Keratinocyte (primary cell): ENCODE measurements around the gene OR5AR1. TPM values are rescaled to one million over a fixed set of nuclear protein-coding genes. Genes with fewer than 3 reads are reported as not detected.

ENCODE experiments used
- DNase-seq: peaks from one replicate; pipeline ENCODE4 v3.0.0-alpha.2; 2011; ENCODE audit warnings: low read depth, missing footprints, low spot score
- FAIRE-seq: peaks from 2 replicates; lab custom pipeline; 2011; peaks lifted over from hg19 to GRCh38; lab: Jason Lieb, UNC
- H2AFZ ChIP-seq: 2 replicates; pipeline ENCODE4 v1.6.0; 2012; ENCODE audit warnings: low read length, control low read depth, inconsistent platforms; ENCODE audit not compliant: control insufficient read depth
- H3K27ac ChIP-seq: 2 replicates; pipeline ENCODE4 v1.5.1; 2011; ENCODE audit warnings: low read length; ENCODE audit not compliant: control insufficient read depth, insufficient read depth
- H3K27me3 ChIP-seq: 3 replicates; pipeline ENCODE4 v1.6.0; 2011; ENCODE audit warnings: low read length; ENCODE audit not compliant: control insufficient read depth, insufficient read depth; ENCODE audit errors: extremely low read depth
- H3K36me3 ChIP-seq, 2 experiments: 2 replicates in 1 of 2; 3 replicates in 1 of 2; pipeline ENCODE4 v1.5.1; 2011; ENCODE audit warnings: low read length in 2 of 2, mild to moderate bottlenecking in 1 of 2; ENCODE audit not compliant: control insufficient read depth in 2 of 2, insufficient read depth in 2 of 2; ENCODE audit errors: extremely low read depth in 1 of 2
- H3K4me1 ChIP-seq: 3 replicates; pipeline ENCODE4 v1.5.1; 2011; ENCODE audit warnings: low read length; ENCODE audit not compliant: control insufficient read depth, insufficient read depth; ENCODE audit errors: extremely low read depth
- H3K4me2 ChIP-seq: 3 replicates; pipeline ENCODE4 v1.6.0; 2011; ENCODE audit warnings: low read depth, low read length; ENCODE audit not compliant: control insufficient read depth, insufficient read depth; ENCODE audit errors: extremely low read depth
- H3K4me3 ChIP-seq, 3 experiments: fragments of 200-600 bp in 1 of 3; sonication (generic) in 1 of 3; 2 replicates in 2 of 3; 3 replicates in 1 of 3; pipeline ENCODE4 v1.5.1; 2011 to 2016; ENCODE audit warnings: low read length in 3 of 3, mild to moderate bottlenecking in 3 of 3, control low read depth in 2 of 3, inconsistent platforms in 1 of 3, low read depth in 1 of 3, mixed read lengths in 1 of 3, mixed run types in 1 of 3, moderate library complexity in 1 of 3; ENCODE audit not compliant: control insufficient read depth in 2 of 3, insufficient read depth in 2 of 3; ENCODE audit errors: extremely low read depth in 1 of 3
- H3K79me2 ChIP-seq: 2 replicates; pipeline ENCODE4 v1.6.0; 2012; ENCODE audit warnings: low read length; ENCODE audit not compliant: control insufficient read depth, insufficient read depth
- H3K9ac ChIP-seq: 3 replicates; pipeline ENCODE4 v1.6.0; 2011; ENCODE audit warnings: low read length; ENCODE audit not compliant: control insufficient read depth, insufficient read depth; ENCODE audit errors: extremely low read depth
- H3K9me1 ChIP-seq: 3 replicates; pipeline ENCODE4 v1.6.0; 2011; ENCODE audit warnings: low read length; ENCODE audit not compliant: control insufficient read depth, insufficient read depth; ENCODE audit errors: extremely low read depth
- H3K9me3 ChIP-seq: 2 replicates; pipeline ENCODE4 v1.5.1; 2012; ENCODE audit warnings: low read depth, low read length; ENCODE audit not compliant: control insufficient read depth
- H4K20me1 ChIP-seq: 3 replicates; pipeline ENCODE4 v1.6.0; 2011; ENCODE audit warnings: low read length; ENCODE audit not compliant: control insufficient read depth, insufficient read depth; ENCODE audit errors: extremely low read depth
- CTCF ChIP-seq, 3 experiments: IDR thresholded peaks in 1 of 3; conservative IDR thresholded peaks in 1 of 3; optimal IDR thresholded peaks in 1 of 3; 2 replicates in 2 of 3; 3 replicates in 1 of 3; pipeline versions ENCODE3 to v1.5.1; 2011; ENCODE audit warnings: low read length in 3 of 3, mild to moderate bottlenecking in 3 of 3, moderate library complexity in 2 of 3, control low read depth in 1 of 3, inconsistent platforms in 1 of 3; ENCODE audit not compliant: insufficient read depth in 2 of 3; ENCODE audit errors: extremely low read depth in 1 of 3
- EZH2 ChIP-seq: IDR thresholded peaks from one replicate; pipeline ENCODE4 v1.6.1; 2012; ENCODE audit warnings: inconsistent platforms, mild to moderate bottlenecking, low read length, moderate library complexity
- dilution Hi-C: fragments of 300-500 bp; cut with MboI; formaldehyde crosslinking; loops from one replicate; pipeline ENCODE4 v1.7.0; 2020; ENCODE audit warnings: low sequenced_read_pairs; ENCODE audit not compliant: extremely low pct_ligation_motif_present
- polyA plus RNA-seq, 5 experiments: library from polyadenylated mRNA; depleted of rRNA in 3 of 5; stranded (reverse) in 3 of 5; stranded (forward) in 1 of 5; unstranded in 1 of 5; fragments of >200 nt; gene quantifications; 1 replicate in 1 of 5; 2 replicates in 3 of 5; 3 replicates in 1 of 5; pipeline versions ENCODE4 v1.2.1 to v1.2.3, GENCODE V29; 2011 to 2012; ENCODE audit warnings: missing spikeins in 2 of 5, low read depth in 1 of 5, low replicate concordance in 1 of 5

Gene OR5AR1
- polyA plus RNA-seq, 1 donor (not counting 4 experiments of a cell fraction or from before 2014, with no cell fraction given): not detected

- no peaks in the 10 kb centered on the region for H3K9me1 ChIP-seq
- no peak within 1 kb of the TSS for H3K27ac ChIP-seq
- no peaks in the 10 kb centered on the region for H3K27me3 ChIP-seq
- no peaks in the 10 kb centered on the region for H3K9me3 ChIP-seq
- no peak within 1 kb of the TSS for H3K4me2 ChIP-seq
- dilution Hi-C loops: no loop called here
- H3K36me3 ChIP-seq: no peaks in the 10 kb centered on the region
- no peak for TF ChIP-seq EZH2
- TF ChIP-seq CTCF (optimal IDR thresholded peaks at IDR 0.05 in 1 of 3, IDR thresholded peaks at IDR 0.05 in 1 of 3, conservative IDR thresholded peaks at IDR 0.05 in 1 of 3; ENCODE audit: extremely low read depth in 1 of 3, insufficient read depth in 2 of 3, low read length in 3 of 3): no peak
- no peak within 1 kb of the TSS for H3K9ac ChIP-seq
- no peak within 1 kb of the TSS for H2AFZ ChIP-seq
- H3K4me3 ChIP-seq: no peak within 1 kb of the TSS
- no peak for FAIRE-seq
- no peaks in the 10 kb centered on the region for H3K4me1 ChIP-seq
- no peaks in the 10 kb centered on the region for H4K20me1 ChIP-seq
- DNase-seq: no peak
- H3K79me2 ChIP-seq: no peaks in the 10 kb centered on the region
Observed at GRCh38 chr11:56642339-56642738, 21.1 kb upstream of the OR5AR1 start, which contains the start of gene OR5AP2. Gene OR5AP2, minus strand, starts transcription at chr11:56642439. Its CDS starts 0 bp downstream, at chr11:56642439.

- Histone ChIP-seq H2AFZ (no peak overlapping the region), H4K20me1 (no peaks in the 10 kb centered on the region), H3K9me3 (no peaks in the 10 kb centered on the region), H3K9me1 (no peaks in the 10 kb centered on the region), H3K4me3 (no peak overlapping the region), H3K79me2 (no peaks in the 10 kb centered on the region), H3K4me2 (no peak overlapping the region), H3K36me3 (no peaks in the 10 kb centered on the region), H3K27ac (no peak overlapping the region), H3K9ac (no peak overlapping the region), H3K27me3 (no peaks in the 10 kb centered on the region), H3K4me1 (no peaks in the 10 kb centered on the region)
- dilution Hi-C loops: no loop called here
- DNase-seq: no peak
- TF ChIP-seq EZH2: no peak
- no peak for TF ChIP-seq CTCF (optimal IDR thresholded peaks at IDR 0.05 in 1 of 3, IDR thresholded peaks at IDR 0.05 in 1 of 3, conservative IDR thresholded peaks at IDR 0.05 in 1 of 3; ENCODE audit: extremely low read depth in 1 of 3, insufficient read depth in 2 of 3, low read length in 3 of 3)
- FAIRE-seq: no peak
Observed at GRCh38 chr11:56659755-56660154, 3.7 kb upstream of the OR5AR1 start.
